H9 (cell line): ENCODE measurements around the gene FAM20A. TPM values are rescaled to one million over a fixed set of nuclear protein-coding genes. Genes with fewer than 3 reads are reported as not detected.

Experiments used
- DNase-seq: peaks from one replicate; pipeline ENCODE4 v3.0.0-alpha.2; 2017
- H2AFZ ChIP-seq: one replicate; pipeline ENCODE4 v1.6.1; 2013; ENCODE audit warnings: mild to moderate bottlenecking, low read length, control low read depth, moderate library complexity
- H2AK5ac ChIP-seq: 2 replicates; pipeline ENCODE4 v1.6.1; 2013; ENCODE audit warnings: low read length, control low read depth, mixed read lengths; ENCODE audit not compliant: insufficient read length
- H2BK120ac ChIP-seq: one replicate; pipeline ENCODE4 v1.6.1; 2013; ENCODE audit warnings: low read depth, mild to moderate bottlenecking, low read length, control low read depth, inconsistent platforms; ENCODE audit not compliant: poor library complexity, severe bottlenecking
- H2BK12ac ChIP-seq: 2 replicates; pipeline ENCODE4 v1.6.1; 2013; ENCODE audit warnings: low read length, control low read depth, mixed read lengths, low read depth; ENCODE audit not compliant: insufficient read length
- H2BK15ac ChIP-seq: 2 replicates; pipeline ENCODE4 v1.6.1; 2013; ENCODE audit warnings: low read depth, low read length, control low read depth
- H2BK20ac ChIP-seq: one replicate; pipeline ENCODE4 v1.6.1; 2013; ENCODE audit warnings: low read depth, mild to moderate bottlenecking, low read length, control low read depth, inconsistent platforms; ENCODE audit not compliant: poor library complexity, severe bottlenecking
- H2BK5ac ChIP-seq: 2 replicates; pipeline ENCODE4 v1.6.1; 2013; ENCODE audit warnings: low read length, control low read depth, mixed read lengths; ENCODE audit not compliant: insufficient read length
- H3K14ac ChIP-seq: 2 replicates; pipeline ENCODE4 v1.6.1; 2013; ENCODE audit warnings: low read length, control low read depth; ENCODE audit not compliant: insufficient read depth
- H3K18ac ChIP-seq: 2 replicates; pipeline ENCODE4 v1.6.1; 2013; ENCODE audit warnings: low read depth, mild to moderate bottlenecking, mixed read lengths, low read length, control low read depth; ENCODE audit not compliant: insufficient read length
- H3K23ac ChIP-seq: 2 replicates; pipeline ENCODE4 v1.6.1; 2013; ENCODE audit warnings: low read length, control low read depth, mixed read lengths, low read depth; ENCODE audit not compliant: insufficient read length
- H3K23me2 ChIP-seq: 2 replicates; pipeline ENCODE4 v1.6.1; 2013; ENCODE audit warnings: low read depth, mild to moderate bottlenecking, mixed read lengths, low read length, control low read depth; ENCODE audit not compliant: insufficient read length, poor library complexity, severe bottlenecking
- H3K27ac ChIP-seq: 2 replicates; pipeline ENCODE4 v1.5.1; 2013; ENCODE audit warnings: low read length, control low read depth, mixed read lengths, low read depth; ENCODE audit not compliant: insufficient read length
- H3K27me3 ChIP-seq: 2 replicates; pipeline ENCODE4 v1.6.1; 2013; ENCODE audit warnings: low read length, control low read depth, inconsistent platforms; ENCODE audit not compliant: insufficient read depth
- H3K4ac ChIP-seq: 2 replicates; pipeline ENCODE4 v1.6.1; 2013; ENCODE audit warnings: low read depth, mild to moderate bottlenecking, control low read depth, inconsistent platforms, low read length, moderate library complexity
- H3K4me1 ChIP-seq: 2 replicates; pipeline ENCODE4 v1.6.1; 2013; ENCODE audit warnings: low read length, control low read depth, inconsistent platforms; ENCODE audit not compliant: insufficient read depth
- H3K4me2 ChIP-seq: 2 replicates; pipeline ENCODE4 v1.6.1; 2013; ENCODE audit warnings: low read length, control low read depth, mixed read lengths; ENCODE audit not compliant: insufficient read length, insufficient read depth
- H3K56ac ChIP-seq: 2 replicates; pipeline ENCODE4 v1.6.1; 2013; ENCODE audit warnings: low read depth, mild to moderate bottlenecking, mixed read lengths, low read length, control low read depth; ENCODE audit not compliant: insufficient read length
- H3K79me1 ChIP-seq: 2 replicates; pipeline ENCODE4 v1.6.1; 2013; ENCODE audit warnings: low read depth, mild to moderate bottlenecking, moderate library complexity, low read length, control low read depth, inconsistent platforms; ENCODE audit not compliant: insufficient read depth, poor library complexity, severe bottlenecking
- H3K79me2 ChIP-seq: 2 replicates; pipeline ENCODE4 v1.6.1; 2013; ENCODE audit warnings: low read length, control low read depth, inconsistent platforms; ENCODE audit not compliant: insufficient read depth
- H3K9ac ChIP-seq: 2 replicates; pipeline ENCODE4 v1.6.1; 2013; ENCODE audit warnings: low read length, control low read depth, mixed read lengths; ENCODE audit not compliant: insufficient read length; ENCODE audit errors: extremely low read depth
- H3K9me3 ChIP-seq: one replicate; pipeline ENCODE4 v1.6.1; 2013; ENCODE audit warnings: low read depth, low read length, inconsistent platforms; ENCODE audit not compliant: control insufficient read depth
- H3T11ph ChIP-seq: one replicate; pipeline ENCODE4 v1.6.1; 2013; ENCODE audit warnings: mild to moderate bottlenecking, low read length, control low read depth, inconsistent platforms
- H4K20me1 ChIP-seq: one replicate; pipeline ENCODE4 v1.6.1; 2013; ENCODE audit not compliant: control insufficient read depth, insufficient read length, insufficient read depth
- H4K5ac ChIP-seq: 2 replicates; pipeline ENCODE4 v1.6.1; 2013; ENCODE audit warnings: low read depth, mild to moderate bottlenecking, mixed read lengths, low read length, control low read depth; ENCODE audit not compliant: insufficient read length
- H4K8ac ChIP-seq: replicated peaks from 2 replicates; pipeline ENCODE4 v1.6.1; 2013; ENCODE audit warnings: low read length, control low read depth, mixed read lengths, low read depth; ENCODE audit not compliant: insufficient read length
- H4K91ac ChIP-seq: 2 replicates; pipeline ENCODE4 v1.6.1; 2013; ENCODE audit warnings: low read depth, mild to moderate bottlenecking, moderate library complexity, mixed read lengths, low read length, control low read depth; ENCODE audit not compliant: insufficient read length
- H3K27ac Mint-ChIP-seq, 3 experiments: 2 replicates in 2 of 3; 3 replicates in 1 of 3; pipeline ENCODE4 v1.8.0; 2020 to 2021; ENCODE audit warnings: mixed read lengths in 3 of 3, mild to moderate bottlenecking in 1 of 3, moderate library complexity in 1 of 3
- H3K27me3 Mint-ChIP-seq: 2 replicates; pipeline ENCODE4 v1.8.0; 2021; ENCODE audit warnings: low read depth, mild to moderate bottlenecking, moderate library complexity, mixed read lengths
- H3K36me3 Mint-ChIP-seq, 3 experiments: 2 replicates in 2 of 3; 3 replicates in 1 of 3; pipeline ENCODE4 v1.8.0; 2020 to 2021; ENCODE audit warnings: low read depth in 3 of 3, mixed read lengths in 3 of 3; ENCODE audit not compliant: insufficient read depth in 1 of 3
- H3K4me1 Mint-ChIP-seq, 2 experiments: 2 replicates each; pipeline ENCODE4 v1.8.0; 2020; ENCODE audit warnings: mixed read lengths in 2 of 2
- H3K4me3 Mint-ChIP-seq, 2 experiments: 2 replicates in 1 of 2; 3 replicates in 1 of 2; pipeline ENCODE4 v1.8.0; 2020 to 2021; ENCODE audit warnings: mild to moderate bottlenecking in 2 of 2, mixed read lengths in 2 of 2, moderate library complexity in 1 of 2
- H3K9me3 Mint-ChIP-seq, 2 experiments: 2 replicates in 1 of 2; 3 replicates in 1 of 2; pipeline ENCODE4 v1.8.0; 2020; ENCODE audit warnings: mild to moderate bottlenecking in 2 of 2, mixed read lengths in 2 of 2, moderate library complexity in 1 of 2
- WGBS: extraction: QIAGEN DNeasy Blood & Tissue Kit; methylation state at CpG from one replicate; pipeline ENCODE4 v1.1.7; 2013; ENCODE audit warnings: missing lambda C conversion rate, low lambda C conversion rate, mixed read lengths; ENCODE audit not compliant: insufficient read length; ENCODE audit errors: extremely low coverage; 5-methylcytosine and 5-hydroxymethylcytosine counted together
- total RNA-seq: library from RNA; stranded (reverse); gene quantifications from 2 replicates; pipeline ENCODE4 v1.2.1, GENCODE V29; 2021
- TF ChIP-seq, protein P1 (sequence below): fragments of 200-600 bp; sonication (generic); conservative IDR thresholded peaks from 3 replicates; pipeline ENCODE4 v1.8.0; 2021; ENCODE audit warnings: antibody characterized with exemption, mild to moderate bottlenecking

The FAM20A gene
- total RNA-seq, 1 experiment from 2014 or later = 34.4 TPM

DNA sequence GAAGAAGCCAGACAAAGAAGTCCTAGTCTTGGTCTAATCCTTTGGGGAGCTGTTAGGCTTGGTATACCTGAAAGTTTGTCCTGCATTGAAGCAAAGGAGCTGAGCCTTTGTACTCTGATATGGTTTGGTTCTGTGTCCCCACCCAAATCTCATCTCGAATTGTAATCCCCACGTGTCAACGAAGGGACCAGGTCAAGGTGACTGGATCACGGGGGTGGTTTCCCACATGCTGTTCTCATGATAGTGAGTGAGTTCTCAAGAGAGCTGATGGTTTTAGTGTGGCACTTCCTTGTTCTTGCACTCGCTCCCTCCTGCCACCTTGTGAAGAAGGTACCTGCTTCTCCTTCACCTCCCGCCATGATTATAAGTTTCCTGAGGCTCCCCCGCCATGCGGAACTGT lies 33.6 kb downstream of the FAM20A start:
- Histone ChIP-seq H3K18ac (no peak overlapping the region), H2BK5ac (no peak overlapping the region), H3K4me2 (no peak overlapping the region), H2AK5ac (no peak overlapping the region), H2BK15ac (no peak overlapping the region), H4K20me1 (no peaks in the 10 kb centered on the region), H2BK12ac (no peak overlapping the region), H3K4ac (no peak overlapping the region), H3K9ac (no peak overlapping the region), H3K23me2 (no peaks in the 10 kb centered on the region), H3K56ac (no peak overlapping the region), H3K27me3 (no peaks in the 10 kb centered on the region), H4K8ac (no peak overlapping the region), H3K79me2 (no peaks in the 10 kb centered on the region), H3K9me3 (no peaks in the 10 kb centered on the region), H2BK120ac (no peak overlapping the region), H4K5ac (no peak overlapping the region), H3K27ac (no peak overlapping the region), H4K91ac (no peak overlapping the region), H3K23ac (no peak overlapping the region), H3K4me1 (no peaks in the 10 kb centered on the region), H2BK20ac (no peak overlapping the region), H3K14ac (no peak overlapping the region), H3K79me1 (no peaks in the 10 kb centered on the region), H3T11ph (no peak overlapping the region), H2AFZ (no peak overlapping the region)
- TF ChIP-seq, protein P1, sequence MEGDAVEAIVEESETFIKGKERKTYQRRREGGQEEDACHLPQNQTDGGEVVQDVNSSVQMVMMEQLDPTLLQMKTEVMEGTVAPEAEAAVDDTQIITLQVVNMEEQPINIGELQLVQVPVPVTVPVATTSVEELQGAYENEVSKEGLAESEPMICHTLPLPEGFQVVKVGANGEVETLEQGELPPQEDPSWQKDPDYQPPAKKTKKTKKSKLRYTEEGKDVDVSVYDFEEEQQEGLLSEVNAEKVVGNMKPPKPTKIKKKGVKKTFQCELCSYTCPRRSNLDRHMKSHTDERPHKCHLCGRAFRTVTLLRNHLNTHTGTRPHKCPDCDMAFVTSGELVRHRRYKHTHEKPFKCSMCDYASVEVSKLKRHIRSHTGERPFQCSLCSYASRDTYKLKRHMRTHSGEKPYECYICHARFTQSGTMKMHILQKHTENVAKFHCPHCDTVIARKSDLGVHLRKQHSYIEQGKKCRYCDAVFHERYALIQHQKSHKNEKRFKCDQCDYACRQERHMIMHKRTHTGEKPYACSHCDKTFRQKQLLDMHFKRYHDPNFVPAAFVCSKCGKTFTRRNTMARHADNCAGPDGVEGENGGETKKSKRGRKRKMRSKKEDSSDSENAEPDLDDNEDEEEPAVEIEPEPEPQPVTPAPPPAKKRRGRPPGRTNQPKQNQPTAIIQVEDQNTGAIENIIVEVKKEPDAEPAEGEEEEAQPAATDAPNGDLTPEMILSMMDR = no peak
- no peak for DNase-seq
- H3K4me1 Mint-ChIP-seq = no peaks in the 10 kb centered on the region
- H3K36me3 Mint-ChIP-seq = peaks cover 0 to 4% (median 0%) of the 10 kb centered on the region in 3 experiments; a peak in 2 of 7 replicates
- no peaks in the 10 kb centered on the region for H3K9me3 Mint-ChIP-seq
- H3K4me3 Mint-ChIP-seq = no peak overlapping the region
- peaks cover 2% of the 10 kb centered on the region; the same call in 1 of the 2 replicates for H3K27me3 Mint-ChIP-seq
- WGBS = no CpG with 5 or more reads among the region's 8 CpGs
- no peak overlapping the region for H3K27ac Mint-ChIP-seq
